AG10803 (cell line): ENCODE data around the gene GALNT10.

Experiments used
- DNase-seq: peaks from one replicate; pipeline ENCODE4 v3.0.0; 2010; ENCODE audit warnings: low read depth
- H3K4me3 ChIP-seq: 2 replicates; pipeline ENCODE4 v1.5.1; 2011; ENCODE audit warnings: mild to moderate bottlenecking, low read length, control low read depth
- CTCF ChIP-seq: conservative IDR thresholded peaks from 2 replicates; pipeline ENCODE4 v1.5.1; 2011; ENCODE audit warnings: mild to moderate bottlenecking, low read length, control low read depth, inconsistent platforms

The GALNT10 gene

GRCh38 chr5:154363411-154363810 lies 172.9 kb downstream of the GALNT10 start:
- DNase-seq = no peak
- H3K4me3 ChIP-seq = no peak overlapping the region
- no peak for TF ChIP-seq CTCF

- DNase-seq = no peak
- H3K4me3 ChIP-seq = no peak overlapping the region
- no peak for TF ChIP-seq CTCF
Measured at GRCh38 chr5:154364771-154365170, 174.2 kb downstream of the GALNT10 start.

DNA sequence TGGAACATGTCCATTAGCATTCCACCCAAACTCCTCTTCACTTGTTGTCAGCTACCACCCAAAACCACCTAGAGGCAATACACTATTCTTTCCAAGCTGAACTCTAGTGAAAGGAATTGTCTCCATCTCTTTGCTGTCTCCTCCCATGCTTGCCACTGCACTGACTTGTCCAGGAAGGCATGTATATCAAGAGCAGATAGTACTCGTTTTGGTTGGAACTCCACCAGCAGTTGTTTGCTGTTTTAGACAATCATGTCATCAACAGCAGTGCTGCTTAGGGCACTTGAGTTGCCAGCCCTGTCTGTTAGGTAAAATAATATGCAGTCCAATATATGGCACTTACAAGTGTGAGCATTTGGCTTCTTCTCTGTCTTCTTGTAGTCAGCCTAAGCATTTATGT lies 175.3 kb downstream of the GALNT10 start:
- no peak for TF ChIP-seq CTCF
- H3K4me3 ChIP-seq = no peak overlapping the region
- peak; percentile 28 for DNase-seq

GRCh38 chr5:154366353-154366752 lies 175.8 kb downstream of the GALNT10 start:
- H3K4me3 ChIP-seq = no peak overlapping the region
- DNase-seq = peak; percentile 41
- no peak; the same call in 1 of the 2 replicates for TF ChIP-seq CTCF

DNA sequence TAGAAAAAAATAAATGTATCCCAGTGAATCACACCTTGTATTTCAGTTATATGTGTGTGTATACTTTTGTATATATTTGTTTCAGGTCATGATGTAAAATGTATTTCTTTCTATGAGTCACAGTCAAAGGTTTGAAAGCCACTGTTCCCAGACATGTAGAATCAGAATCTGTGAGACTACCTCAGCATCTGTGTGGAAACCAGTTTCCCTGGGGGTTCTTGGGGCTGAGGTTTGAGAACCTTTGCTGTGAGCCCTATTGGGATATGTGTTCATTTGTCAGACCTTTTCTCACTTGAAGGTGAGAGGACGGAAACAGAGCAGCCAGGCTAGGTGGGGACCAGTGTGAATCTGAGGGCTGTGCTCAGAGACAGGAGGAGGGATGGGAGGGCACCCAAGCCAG lies 176.6 kb downstream of the GALNT10 start:
- H3K4me3 ChIP-seq = no peak overlapping the region
- TF ChIP-seq CTCF = no peak
- peak; percentile 39 for DNase-seq

- no peak overlapping the region for H3K4me3 ChIP-seq
- DNase-seq = peak; percentile 96
- no peak for TF ChIP-seq CTCF
Measured at GRCh38 chr5:154368041-154368800, 177.7 kb downstream of the GALNT10 start.

GRCh38 chr5:154369682-154370081 lies 179.1 kb downstream of the GALNT10 start:
- no peak overlapping the region for H3K4me3 ChIP-seq
- no peak for TF ChIP-seq CTCF
- DNase-seq = peak; percentile 20
